ENCODE results near the gene SELPLG. TPM values are rescaled to one million over a fixed set of nuclear protein-coding genes. Genes with fewer than 3 reads are reported as not detected.

The SELPLG gene
- total RNA-seq, 2 donors from 2014 or later: 2.5 to 4.4 TPM

- Histone ChIP-seq H3K36me3 (peaks cover 20% of the 10 kb centered on the region), H3K4me1 (no peaks in the 10 kb centered on the region), H3K9ac (ENCODE audit: low read depth in 2 of 2, low read length in 2 of 2) (no peak overlapping the region), H3K27ac (no peak overlapping the region), H3K27me3 (no peaks in the 10 kb centered on the region), H3K4me3 (no peak overlapping the region), H3K9me3 (no peaks in the 10 kb centered on the region)
- intact Hi-C loops (cut with DNase I): no loop called here
- no peak for DNase-seq
- TF ChIP-seq, protein P1, sequence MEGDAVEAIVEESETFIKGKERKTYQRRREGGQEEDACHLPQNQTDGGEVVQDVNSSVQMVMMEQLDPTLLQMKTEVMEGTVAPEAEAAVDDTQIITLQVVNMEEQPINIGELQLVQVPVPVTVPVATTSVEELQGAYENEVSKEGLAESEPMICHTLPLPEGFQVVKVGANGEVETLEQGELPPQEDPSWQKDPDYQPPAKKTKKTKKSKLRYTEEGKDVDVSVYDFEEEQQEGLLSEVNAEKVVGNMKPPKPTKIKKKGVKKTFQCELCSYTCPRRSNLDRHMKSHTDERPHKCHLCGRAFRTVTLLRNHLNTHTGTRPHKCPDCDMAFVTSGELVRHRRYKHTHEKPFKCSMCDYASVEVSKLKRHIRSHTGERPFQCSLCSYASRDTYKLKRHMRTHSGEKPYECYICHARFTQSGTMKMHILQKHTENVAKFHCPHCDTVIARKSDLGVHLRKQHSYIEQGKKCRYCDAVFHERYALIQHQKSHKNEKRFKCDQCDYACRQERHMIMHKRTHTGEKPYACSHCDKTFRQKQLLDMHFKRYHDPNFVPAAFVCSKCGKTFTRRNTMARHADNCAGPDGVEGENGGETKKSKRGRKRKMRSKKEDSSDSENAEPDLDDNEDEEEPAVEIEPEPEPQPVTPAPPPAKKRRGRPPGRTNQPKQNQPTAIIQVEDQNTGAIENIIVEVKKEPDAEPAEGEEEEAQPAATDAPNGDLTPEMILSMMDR (IDR thresholded peaks at IDR 0.05): no peak
Observed at GRCh38 chr12:108647585-108648287, 14.0 kb upstream of the SELPLG start.

DNA sequence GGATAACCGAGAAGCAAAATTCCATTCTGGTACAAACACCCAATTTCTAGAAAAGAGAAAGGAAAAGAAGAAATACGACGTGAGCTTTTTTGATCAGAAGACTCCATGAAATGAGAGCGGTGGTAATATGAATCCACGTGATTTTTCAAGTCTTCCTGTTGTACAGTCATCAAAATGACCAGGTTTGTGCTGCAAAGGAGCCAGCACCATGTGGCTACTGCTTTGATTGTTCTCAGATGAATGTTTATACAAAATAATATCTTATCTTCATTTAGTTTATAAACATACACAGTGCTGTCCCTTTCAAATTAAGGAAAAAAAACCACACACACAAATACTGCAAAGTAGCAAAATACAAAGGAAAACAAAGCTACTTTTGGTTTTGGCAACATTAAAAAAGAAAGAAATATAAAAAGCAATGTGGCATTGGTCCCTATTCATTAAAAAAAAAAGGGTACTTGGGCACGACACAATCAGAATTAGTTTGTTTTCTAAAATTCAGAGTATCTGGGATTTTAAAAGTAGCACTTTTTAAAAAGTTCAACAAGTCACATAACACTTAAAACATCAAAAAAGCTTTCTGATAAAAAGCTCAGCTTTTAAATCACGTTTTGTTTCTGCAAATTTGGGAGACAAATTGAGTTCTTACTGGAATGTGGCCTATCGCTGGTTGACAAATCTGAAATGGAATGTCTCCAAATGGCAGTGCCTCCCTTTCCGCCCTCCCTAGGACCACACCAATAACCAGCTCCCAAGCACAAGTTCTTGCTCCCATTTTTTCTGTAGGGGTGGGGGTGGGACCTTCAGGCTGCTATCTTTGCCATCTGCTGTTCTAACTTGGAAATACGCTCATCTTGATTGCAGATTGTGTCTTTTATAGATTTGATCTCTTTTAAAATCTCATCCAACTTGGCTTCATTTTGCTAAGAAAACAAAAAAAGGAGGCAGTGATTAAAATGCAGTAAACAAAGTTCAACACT, 13.2 kb upstream of the SELPLG start:
- TF ChIP-seq, protein P1 (IDR thresholded peaks at IDR 0.05): no peak
- H3K4me3 ChIP-seq: no peak overlapping the region
- no peaks in the 10 kb centered on the region for H3K27me3 ChIP-seq
- H3K9me3 ChIP-seq: no peaks in the 10 kb centered on the region
- intact Hi-C loops (cut with DNase I): no loop called here
- H3K36me3 ChIP-seq: peaks cover 20% of the 10 kb centered on the region
- DNase-seq: no peak
- no peaks in the 10 kb centered on the region for H3K4me1 ChIP-seq
- H3K9ac ChIP-seq (ENCODE audit: low read depth in 2 of 2, low read length in 2 of 2): no peak overlapping the region
- no peak overlapping the region for H3K27ac ChIP-seq

GRCh38 chr12:108645686-108646599, 12.2 kb upstream of the SELPLG start:
- no peaks in the 10 kb centered on the region for H3K9me3 ChIP-seq
- no peak overlapping the region for H3K9ac ChIP-seq (ENCODE audit: low read depth in 2 of 2, low read length in 2 of 2)
- H3K4me3 ChIP-seq: no peak overlapping the region
- intact Hi-C loops (cut with DNase I): no loop called here
- peaks cover 20% of the 10 kb centered on the region for H3K36me3 ChIP-seq
- no peaks in the 10 kb centered on the region for H3K27me3 ChIP-seq
- TF ChIP-seq, protein P1 (IDR thresholded peaks at IDR 0.05): no peak
- DNase-seq: no peak
- no peaks in the 10 kb centered on the region for H3K4me1 ChIP-seq
- H3K27ac ChIP-seq: no peak overlapping the region

GRCh38 chr12:108644811-108645120, 11.1 kb upstream of the SELPLG start:
- intact Hi-C loops (cut with DNase I): no loop called here
- no peak for DNase-seq
- no peaks in the 10 kb centered on the region for H3K9me3 ChIP-seq
- peaks cover 20% of the 10 kb centered on the region for H3K36me3 ChIP-seq
- TF ChIP-seq, protein P1 (IDR thresholded peaks at IDR 0.05): no peak
- H3K4me3 ChIP-seq: no peak overlapping the region
- H3K27me3 ChIP-seq: no peaks in the 10 kb centered on the region
- H3K27ac ChIP-seq: no peak overlapping the region
- H3K9ac ChIP-seq (ENCODE audit: low read depth in 2 of 2, low read length in 2 of 2): no peak overlapping the region
- no peaks in the 10 kb centered on the region for H3K4me1 ChIP-seq

Data from colonic mucosa (tissue), 4 donors.